Stimulated activated CD4-positive, alpha-beta T cell treated with anti-CD3 and anti-CD28 coated beads, TNF-alpha, amount 100 ng/mL, for 1 hour (primary cell): ENCODE data around the gene HAUS3.
"Not testable (repeated sequence)": the region's sequence is repeated elsewhere in the genome, so short reads cannot be mapped to it uniquely, and the experiment has no call there.

Experiments
- DNase-seq, 3 donors: peaks; one replicate each; pipeline ENCODE4 v3.0.0-alpha.2; 2020; ENCODE audit warnings: low read depth in 3 of 3, low spot score in 1 of 3

Gene HAUS3

DNA sequence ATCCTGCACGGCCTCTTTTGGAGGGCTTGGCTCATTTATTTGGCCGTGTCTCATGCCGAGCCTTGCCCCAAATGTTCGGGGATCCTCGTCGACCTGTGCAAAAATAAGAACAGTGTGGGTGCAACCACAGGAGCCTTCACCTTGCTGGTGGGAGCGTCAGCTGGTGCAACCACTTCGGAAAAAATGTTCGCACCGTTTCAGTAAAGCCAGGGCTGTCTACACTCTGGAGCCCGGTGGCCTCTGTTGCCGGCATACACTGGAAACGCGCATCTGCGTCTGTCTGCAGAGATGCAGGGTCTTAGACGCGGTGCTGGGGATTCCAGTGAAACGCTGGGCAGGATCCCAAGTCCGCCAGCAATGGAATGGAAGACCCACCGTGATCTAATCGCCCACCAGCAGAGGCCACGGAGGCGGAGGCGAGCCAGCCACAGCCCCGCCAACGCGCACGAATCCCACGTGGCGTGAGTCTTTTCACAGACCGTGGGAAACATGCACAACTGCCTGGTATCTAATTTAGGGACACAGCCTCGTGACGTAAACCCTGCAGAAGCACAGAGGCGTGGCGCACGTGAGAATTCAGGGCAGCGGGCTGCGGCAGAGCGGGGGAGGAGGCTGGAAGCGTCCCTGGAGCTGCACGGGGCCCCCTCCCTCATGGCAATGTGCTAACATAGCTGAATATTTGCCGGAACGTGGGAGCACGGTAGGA lies 33.8 kb upstream of the HAUS3 start:
- no peak for DNase-seq

DNA sequence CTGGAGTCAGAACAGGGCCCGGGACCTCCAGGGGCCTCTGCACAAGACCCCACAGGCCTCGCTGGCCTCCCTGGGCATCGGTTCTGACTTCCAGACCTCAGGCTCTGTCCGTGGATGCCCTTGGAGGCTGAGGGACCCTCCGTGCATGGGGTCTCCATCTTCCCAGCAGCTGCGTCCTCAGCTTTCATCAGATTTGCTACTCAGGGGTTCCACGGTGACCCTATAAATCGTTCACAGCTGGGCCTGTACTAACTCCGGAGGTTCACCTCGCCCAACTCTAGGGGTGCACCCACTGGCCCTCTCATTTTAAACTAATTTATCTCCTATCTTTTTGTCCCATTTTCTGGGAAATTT lies 33.1 kb upstream of the HAUS3 start:
- not testable (repeated sequence) for DNase-seq

DNA sequence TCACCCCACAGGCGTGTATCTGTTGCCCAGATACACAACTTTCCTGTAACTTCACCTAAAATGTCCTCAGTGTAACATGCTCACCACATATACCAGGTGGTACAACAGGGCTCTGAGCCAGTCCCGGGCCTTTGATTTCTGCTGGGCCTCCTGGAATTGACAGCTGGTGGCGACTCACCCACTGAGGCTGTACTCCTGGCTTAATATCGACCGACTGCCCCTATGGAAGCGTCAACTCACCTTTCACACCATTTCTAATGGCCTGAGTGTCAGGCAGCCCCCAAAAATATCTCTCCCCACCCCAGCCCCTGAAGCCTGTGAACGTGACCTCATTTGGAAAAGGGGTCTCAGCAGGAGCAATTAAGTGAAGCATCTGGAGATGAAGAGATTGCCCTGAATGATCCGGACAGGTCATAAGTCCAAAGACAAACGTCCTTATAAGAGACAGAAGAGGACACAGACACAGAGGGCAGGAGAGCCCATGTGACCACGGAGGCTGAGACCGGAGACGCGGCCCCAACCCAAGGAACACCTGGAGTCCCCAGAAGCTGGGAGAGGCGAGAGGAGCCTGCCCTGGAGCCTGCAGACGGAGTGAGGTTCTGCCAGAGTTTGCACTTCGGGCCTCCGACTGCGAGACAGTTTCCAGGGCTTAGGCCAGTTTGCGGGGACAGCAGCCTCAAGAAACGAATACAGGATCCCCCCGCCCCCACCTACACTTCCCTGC lies 32.6 kb upstream of the HAUS3 start:
- no peak for DNase-seq

DNA sequence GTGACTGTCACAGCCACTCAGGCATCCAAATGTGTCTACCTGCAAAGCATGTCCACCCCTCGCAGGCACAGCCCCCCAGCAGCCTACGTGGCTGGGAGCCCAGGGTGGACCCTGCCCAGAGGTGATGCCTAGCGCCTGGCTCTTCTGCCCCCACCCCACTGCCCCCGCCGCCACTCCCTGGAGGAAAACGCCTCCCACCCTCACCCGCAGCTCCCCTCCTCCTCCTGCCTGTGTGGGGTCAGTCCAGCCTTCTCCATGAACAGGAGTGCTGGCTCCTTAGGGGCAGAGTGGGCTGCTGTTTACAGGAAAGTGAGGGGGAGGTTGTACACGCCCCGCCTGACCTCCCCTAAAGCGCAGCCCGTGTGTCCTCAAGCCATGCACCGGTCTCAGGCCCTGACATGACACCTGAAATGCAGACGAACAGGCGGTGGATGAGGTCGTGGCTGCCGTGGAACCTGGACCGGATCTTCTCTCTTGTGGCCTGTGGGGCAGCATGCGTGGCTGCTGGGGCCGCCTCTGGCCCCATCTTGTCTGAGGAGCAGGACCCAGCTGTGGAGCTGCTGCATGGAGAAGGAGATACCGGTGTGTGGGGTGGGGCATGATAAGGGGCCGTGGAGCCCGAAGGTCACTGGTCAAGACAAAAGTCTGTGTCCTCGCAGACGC lies 31.9 kb upstream of the HAUS3 start:
- no peak for DNase-seq

DNA sequence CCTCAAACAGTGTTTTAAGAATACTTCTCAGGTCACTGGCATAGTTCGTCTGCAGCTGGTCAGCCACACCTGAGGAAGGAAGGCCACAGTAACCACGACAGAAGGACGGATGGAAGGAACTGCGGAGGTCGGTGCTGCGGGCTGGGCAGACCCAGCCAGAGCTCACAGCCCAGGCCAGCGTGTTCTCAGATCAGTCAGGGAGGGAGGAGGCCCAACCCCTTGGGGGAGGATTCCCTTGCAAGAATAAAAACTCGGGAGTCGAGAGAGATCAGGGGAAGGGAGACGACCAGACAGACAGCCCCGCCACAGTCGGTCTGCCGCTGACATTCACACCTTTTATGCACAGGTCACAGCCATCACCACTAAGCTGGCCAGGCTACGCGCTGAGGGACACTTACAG lies 31.3 kb upstream of the HAUS3 start:
- no peak for DNase-seq

DNA sequence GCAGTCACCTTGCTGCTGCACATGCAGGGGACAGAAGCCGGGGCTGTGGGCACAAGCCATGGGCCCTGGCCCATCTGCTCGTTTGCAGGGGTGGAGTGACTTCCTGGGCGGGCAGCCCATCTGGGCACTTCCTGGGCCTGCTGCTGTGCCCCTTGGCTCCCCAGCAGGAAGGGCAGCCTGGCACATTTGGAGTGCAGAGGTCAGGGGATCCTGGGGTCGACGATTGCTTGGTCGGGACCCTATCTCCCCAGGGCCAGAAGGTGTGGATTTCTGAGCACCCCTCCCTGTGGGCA lies 30.9 kb upstream of the HAUS3 start:
- DNase-seq = no peak

DNA sequence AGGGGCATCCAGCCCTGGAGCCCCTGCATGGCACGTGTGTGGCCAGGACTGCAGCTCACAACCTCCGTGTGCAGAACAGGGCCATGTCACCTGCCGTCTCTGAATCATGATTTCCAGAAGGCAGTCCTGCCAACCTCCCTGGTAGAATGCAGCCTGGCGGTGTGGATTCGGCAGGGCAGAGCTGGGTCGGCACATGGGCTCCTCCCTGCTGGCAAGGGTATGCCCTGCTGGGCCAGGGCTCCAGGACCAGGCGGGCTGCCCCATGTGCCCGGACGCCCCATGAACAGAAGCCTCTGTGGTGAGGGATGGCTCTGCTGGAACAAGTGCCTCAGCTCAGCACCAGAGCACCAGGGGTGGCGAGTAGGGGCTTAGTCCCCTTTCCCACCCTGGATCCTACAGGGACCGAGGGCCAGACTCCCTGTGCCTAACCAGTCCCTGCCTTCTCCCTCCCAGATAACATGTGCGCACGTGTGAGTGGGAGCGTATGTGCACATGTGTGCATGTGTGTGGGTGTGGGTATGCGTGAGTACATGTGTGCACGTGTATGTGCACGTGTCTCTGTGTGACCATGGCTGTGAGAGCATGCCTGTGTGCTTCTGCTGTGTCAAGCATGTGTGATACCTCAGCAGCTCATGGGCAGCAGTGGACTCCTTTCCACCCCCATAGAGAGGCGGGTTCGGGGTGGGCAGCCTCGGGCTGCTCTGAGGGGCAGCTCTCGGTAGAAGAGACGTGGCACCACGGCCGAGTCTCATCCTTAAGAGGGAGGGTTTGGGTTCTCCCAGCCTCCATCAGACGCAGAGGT lies 30.3 kb upstream of the HAUS3 start:
- DNase-seq = no peak

DNA sequence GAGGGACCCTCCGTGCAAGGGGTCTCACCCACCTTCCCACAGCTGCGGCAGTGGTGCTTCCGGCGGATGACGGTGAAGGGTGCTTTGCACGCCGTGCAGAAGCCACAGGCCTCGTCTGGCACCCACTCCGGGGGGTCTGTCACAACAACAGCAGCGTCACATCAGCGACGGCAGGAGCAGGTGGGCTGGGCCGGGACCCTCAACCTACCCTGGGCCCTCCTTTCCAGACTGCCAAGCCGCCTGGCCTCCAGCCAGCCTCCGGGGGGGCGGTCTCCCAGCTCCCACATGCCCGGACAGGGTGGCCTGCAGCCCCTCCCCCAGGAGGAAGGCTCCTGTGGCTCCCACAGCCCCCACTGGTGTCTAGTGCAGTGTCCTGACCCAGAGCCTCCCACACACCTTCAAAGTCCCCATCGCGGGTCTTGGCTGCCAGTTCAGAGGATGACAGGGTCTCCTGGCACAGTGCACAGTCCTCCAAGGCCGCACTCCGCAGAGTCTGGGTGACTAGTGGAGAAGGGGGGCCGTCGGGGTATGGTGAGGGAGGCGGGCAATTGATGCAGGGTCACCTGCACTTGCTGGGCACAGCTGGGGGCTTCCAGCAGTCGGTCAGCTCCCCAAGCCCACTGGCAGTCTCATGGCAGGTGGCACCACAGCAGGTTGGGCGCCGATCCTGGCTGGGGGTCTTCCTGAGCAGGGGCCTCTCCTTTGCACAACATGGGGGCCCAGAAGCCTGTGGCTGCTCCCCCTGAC lies 29.5 kb upstream of the HAUS3 start:
- DNase-seq = no peak

DNA sequence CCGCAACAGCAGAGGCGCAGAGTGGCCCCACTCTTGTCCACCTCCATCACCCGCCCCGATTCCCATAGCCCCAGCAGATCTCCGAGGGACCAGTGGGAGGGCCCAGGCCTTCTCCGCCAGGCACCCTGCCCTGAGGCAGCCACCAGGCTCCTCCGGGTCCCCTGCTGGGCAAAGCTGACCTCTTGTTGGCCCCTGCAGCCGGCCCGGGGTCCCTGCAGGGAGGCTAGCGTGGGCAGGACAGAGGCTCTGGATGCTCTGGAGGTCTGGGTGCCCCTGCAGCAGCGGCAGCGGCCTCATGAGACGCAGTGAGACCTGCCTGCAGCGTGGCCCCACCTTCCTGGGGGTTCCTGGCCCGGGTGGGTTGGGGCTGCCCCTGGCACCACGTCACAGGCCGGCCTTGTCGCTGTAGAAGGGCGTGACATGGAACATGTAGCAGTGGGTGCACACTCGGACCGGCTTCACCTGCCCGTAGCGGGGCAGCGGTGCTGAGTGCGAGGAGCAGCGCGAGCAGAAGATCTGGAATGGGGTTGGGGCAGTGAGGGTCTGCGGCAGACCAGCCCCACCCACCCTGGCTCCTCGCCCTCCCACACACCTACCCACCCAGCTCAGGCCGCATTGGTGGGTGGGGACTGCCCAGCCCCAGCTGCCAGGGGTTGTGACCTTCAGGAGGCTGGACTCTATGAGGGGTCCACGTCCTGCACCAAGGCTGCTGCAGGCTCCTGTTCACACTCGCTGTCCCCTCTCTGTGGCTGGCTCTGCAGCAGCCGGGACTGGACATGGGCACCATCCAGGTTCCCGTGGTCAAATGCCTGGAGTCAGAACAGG lies 28.6 kb upstream of the HAUS3 start:
- no peak for DNase-seq

DNA sequence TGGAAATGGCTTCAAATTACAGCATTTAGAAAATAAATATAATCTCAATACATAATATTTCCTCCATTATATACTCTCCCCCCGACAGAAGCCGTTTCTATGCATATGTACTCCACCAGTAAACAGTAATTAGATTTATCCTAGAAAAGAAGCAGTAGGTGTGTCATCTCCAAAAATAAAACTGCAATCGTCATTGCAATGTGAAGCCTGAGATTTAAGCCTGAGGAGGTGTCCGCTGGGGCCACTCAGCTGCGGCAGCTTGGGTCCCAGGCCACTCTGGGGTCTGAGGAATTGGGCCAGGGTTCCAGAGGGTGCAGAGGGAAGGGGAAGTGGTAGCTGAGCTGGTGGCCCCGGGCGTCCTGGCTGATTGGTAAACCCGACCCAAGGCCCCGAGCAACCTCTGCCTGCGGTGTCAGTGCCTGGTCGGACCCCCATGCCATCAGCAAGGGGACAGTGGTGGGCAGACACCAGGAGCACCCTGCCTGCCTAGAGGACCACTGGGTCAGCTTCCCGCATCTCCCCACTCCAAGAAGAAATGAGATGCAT lies 27.8 kb upstream of the HAUS3 start:
- DNase-seq = no peak

DNA sequence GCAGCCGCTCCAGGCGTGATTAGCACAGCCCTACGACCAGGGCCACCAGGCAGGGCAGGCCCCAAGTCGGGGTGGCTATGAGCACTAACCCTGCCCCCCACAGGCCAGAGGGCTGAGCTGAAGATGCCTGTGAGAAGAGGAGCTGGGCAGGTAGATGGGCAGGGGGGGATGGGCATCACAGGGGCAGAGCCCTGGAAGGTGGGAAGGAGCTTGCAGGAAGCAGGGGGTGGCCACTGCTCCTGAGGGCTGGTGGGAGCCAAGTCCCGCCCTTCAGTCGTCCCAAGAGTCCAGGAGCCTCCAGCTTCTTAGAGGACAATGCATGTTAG lies 27.2 kb upstream of the HAUS3 start:
- no peak for DNase-seq

DNA sequence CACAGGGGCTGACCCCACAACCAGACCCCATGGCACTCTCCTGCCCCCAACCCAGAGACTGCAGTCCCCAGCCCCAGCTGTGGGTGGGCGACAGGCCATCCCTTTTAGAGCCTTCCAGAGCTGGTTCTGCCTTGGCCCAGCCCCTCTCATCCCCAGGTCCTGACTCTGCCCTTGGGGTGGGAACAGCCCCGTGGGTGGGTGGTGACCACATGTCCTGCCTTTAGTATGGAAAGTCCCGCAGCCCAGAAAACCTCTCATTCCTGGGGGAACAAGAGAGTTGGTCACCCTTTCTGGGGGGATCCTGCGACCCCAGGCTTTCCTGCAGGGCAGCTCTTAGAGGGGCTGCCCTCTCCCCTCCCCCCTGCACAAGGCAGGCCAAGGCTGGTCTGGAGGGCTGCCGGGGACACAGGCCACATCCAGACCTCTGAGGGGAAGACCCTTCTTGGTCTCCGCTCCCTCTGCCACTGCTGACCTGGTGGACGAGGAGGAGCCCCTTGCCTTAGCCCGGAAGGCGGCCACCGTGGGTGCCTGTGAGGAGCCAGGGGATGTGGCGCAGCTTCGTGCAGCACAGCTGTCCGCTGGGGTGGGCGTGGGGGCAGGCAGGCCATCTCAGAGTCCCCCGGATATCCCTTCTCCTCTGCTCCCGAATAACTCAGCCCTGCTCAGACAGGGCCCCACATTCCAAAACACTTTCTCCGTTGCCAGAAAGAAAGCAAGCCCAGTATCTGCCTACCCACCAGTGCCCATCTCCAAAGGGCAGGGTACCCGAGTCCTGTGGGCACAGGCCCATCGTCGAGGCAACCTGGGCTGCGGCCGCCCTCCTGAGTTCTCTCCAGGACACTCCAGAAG lies 26.7 kb upstream of the HAUS3 start:
- no peak for DNase-seq

DNA sequence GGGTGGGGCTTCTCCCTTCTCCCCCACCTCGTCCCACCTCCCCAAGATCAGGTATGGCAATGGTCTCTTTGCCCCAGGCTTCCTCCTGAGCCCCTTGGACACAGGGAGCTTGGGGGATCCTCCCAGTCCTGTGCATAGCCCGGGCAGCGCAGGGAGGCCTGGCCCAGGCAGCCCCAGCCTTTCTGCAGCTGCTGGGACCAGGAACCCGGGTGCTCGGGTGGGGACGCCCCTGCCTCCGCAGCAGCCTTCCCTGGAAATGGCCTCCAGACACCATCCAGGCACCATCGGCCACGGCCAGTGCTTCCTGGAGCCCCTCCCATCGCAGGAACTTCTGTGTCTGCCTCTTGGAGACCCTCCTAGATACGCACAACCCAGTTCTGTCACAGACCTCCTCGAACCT lies 25.9 kb upstream of the HAUS3 start:
- DNase-seq = no peak

DNA sequence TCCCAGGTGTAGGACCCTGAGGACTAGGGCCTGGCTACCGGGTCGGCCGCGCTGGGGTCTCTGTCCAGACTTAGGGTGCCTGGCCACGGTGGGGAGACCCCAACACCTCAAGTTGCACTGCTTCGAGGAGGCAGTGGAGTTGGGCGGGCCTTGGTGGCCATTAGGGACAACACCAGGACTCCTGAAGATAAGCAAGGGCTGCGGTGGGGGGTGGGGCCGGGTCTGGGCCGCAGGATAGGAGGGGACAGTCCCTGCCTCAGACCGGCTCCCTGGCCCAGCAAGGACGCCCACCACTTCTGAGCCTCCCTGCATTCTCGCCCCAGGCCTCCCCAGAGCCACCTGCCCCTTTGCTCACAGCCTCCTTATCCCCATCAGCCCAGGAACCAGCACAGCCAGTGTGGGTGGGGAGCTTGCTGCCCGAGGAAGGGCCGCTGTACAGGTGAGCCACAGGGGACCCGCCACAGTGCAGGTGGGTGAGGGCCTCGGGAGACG lies 25.4 kb upstream of the HAUS3 start:
- DNase-seq = no peak

DNA sequence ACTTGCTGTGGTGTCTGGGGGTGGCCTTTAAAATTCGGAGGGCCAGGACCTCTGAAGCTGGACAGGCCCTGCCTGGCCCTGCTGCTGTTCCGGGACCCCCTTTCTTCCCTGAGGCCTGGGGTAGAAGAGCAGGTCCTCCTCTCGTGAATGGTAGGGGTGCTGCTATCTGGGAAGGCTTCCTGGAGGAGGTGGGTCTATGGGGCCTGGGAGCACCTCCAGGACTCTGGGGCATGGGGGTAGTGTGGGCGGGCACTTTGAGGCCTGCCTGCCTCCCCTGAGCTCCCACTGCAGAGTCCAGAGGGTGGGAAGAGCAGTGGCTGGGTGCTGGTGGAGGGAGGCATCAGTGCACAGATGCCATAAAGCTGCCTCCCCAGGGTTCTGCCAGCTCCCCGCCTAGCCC lies 24.9 kb upstream of the HAUS3 start:
- no peak for DNase-seq

DNA sequence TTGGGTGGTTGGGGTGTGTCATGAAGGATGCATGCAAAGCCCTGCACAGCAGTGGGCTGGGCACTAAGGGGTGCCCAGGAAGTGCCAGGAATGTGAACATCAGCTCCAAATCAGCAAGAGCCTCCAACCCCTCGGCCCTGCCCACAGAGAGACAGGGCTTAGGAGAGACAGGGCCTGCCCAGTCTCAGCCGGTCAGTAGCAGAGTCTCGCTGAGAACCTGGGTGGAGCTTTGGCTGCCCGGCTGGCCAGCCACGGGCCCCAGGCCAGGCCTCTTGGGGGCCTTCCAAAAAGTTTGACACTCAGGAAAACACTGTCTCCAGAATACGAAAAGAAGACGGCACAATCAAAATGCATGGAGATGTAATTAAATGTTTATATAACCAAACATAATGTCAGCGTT lies 24.3 kb upstream of the HAUS3 start:
- DNase-seq = no peak

DNA sequence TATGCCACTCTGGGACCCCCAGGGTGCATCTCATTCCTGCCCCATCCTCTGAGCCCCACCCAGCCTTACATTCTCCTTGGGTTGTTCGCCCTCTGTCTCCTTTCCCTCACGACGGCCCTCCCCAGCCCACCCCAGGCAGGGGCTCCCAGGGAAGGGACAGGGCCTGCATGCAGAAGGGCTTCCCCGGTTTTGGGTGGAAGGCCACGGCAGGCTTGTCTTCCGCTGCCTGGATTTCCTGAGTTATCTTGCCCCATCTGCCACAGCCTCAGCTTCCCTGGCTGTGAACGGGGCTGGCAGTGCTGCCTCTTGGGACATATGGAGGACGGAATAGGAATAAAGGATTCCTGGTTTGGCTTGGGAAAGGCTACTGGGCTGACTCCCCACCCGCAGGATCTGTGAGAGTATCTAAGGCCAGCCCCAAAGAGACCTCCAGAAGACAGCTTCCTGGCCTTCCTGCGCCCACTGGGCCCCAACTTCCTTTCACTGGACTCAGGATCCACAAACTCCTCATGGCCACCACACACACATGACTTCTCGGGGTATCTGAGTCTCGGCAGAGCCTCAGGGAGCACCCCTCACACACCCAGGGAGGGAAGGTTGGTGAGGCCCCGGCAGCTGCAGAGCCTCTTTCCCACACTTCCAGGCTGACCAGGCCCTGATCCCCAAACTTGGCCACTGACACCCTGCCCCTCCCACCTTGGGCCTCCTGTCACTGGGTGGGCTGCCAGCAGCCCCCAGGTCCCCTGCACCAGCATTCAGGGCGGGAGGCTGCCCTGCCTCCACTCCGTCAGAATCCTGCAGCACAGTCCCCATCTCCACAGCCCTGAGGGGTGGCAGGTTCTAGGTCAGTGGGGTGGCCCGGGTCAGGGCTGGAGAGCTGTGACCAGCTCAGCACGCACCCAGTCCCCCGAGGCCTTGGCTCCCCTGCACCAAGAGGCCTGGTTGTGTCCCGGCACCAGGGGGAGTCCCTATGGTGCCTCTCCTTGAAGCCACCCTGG lies 23.5 kb upstream of the HAUS3 start:
- no peak for DNase-seq

DNA sequence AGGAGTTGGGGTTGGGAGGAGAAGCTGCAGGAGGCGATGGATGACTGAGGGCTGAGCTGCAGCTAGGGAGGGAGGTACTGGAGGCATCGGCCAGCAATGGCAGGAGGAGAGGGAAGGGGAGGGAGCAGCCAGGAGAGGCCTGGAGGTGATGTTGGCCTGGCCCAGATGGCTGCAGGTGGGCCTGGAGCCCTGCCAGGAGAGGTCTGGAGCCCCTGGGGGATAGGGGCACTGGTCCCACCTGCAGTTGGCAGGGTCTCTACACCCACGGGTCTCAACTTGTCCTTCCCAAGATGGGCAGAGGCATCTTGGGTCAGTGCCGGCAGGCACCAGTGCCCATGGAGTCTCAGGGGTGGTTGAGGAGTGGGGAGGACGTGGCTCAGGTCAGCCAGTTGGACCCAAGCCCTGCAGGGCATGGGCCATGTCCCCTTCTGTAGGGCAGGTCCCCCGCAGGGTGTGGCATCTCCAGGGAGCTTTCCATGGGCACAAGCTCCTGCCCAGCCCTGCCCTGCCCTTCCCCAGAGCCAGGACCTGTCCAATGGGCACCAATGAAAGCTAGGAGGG lies 22.6 kb upstream of the HAUS3 start:
- DNase-seq = no peak
